K562 (cell line): ENCODE data around the gene WASL. TPM values are rescaled to one million over a fixed set of nuclear protein-coding genes. Genes with fewer than 3 reads are reported as not detected.

Source experiments
- ATAC-seq: fragments of 200-7000 bp; cut with Tn5 transposase; 3 replicates; pipeline ENCODE4 v1.9.1; 2020; ENCODE audit warnings: moderate library complexity
- BruUV-seq: library from RNA; stranded (reverse); fragments of 400-500 nt; replicated peaks from 2 replicates; lab custom pipeline; 2021; lab: Mats Ljungman, UMichigan
- CTCF ChIA-PET: fragments of 300-600 bp; formaldehyde crosslinking; extraction: SDS; loops from one replicate; lab custom pipeline; 2021; ENCODE audit warnings: low intra/inter-chr PET ratio; lab: Yijun Ruan, JAX
- POLR2A ChIA-PET: fragments of 300-600, 350-650 bp; sonication (Branson Sonifier 250); formaldehyde crosslinking; extraction: SDS; loops from one replicate; lab custom pipeline; 2021; ENCODE audit warnings: antibody characterized with exemption, inconsistent platforms; lab: Yijun Ruan, JAX
- DNase-seq, 4 experiments: peaks; one replicate each; pipeline versions ENCODE4 v3.0.0 to v3.0.0-alpha.2; 2011 to 2018; ENCODE audit warnings: low spot score in 3 of 4, mixed read lengths in 3 of 4; ENCODE audit errors: extremely low read depth in 1 of 4
- FAIRE-seq: peaks from 2 replicates; lab custom pipeline; 2011; peaks lifted over from hg19 to GRCh38; lab: Jason Lieb, UNC
- H2AFZ ChIP-seq: 2 replicates; pipeline ENCODE4 v1.6.0; 2011; ENCODE audit warnings: low read depth, low read length, control low read depth, inconsistent platforms
- H3K27ac ChIP-seq: fragments of 200-600 bp; 3 replicates; pipeline ENCODE4 v1.8.0; 2011; ENCODE audit warnings: low read depth, mild to moderate bottlenecking, control low read depth, inconsistent platforms, low read length, moderate library complexity, mixed read lengths; ENCODE audit errors: extremely low read depth
- H3K27me3 ChIP-seq, 2 experiments: fragments of 300-600 bp in 1 of 2; 2 replicates in 1 of 2; 3 replicates in 1 of 2; pipeline versions ENCODE4 v1.6.0 to v1.8.0; 2011; ENCODE audit warnings: inconsistent platforms in 2 of 2, low read length in 2 of 2, mild to moderate bottlenecking in 1 of 2, mixed read lengths in 1 of 2, moderate library complexity in 1 of 2; ENCODE audit not compliant: control insufficient read depth in 2 of 2, insufficient read depth in 2 of 2
- H3K36me3 ChIP-seq: fragments of 300-600 bp; 3 replicates; pipeline ENCODE4 v1.8.0; 2011; ENCODE audit warnings: mild to moderate bottlenecking, low read length, inconsistent platforms; ENCODE audit not compliant: control insufficient read depth, insufficient read depth
- H3K4me1 ChIP-seq, 2 experiments: fragments of 200-600 bp in 1 of 2; replicated peaks in 1 of 2; 2 replicates in 1 of 2; 3 replicates in 1 of 2; pipeline versions ENCODE4 v1.5.1 to v1.8.0; 2011; ENCODE audit warnings: inconsistent platforms in 2 of 2, low read length in 2 of 2, mild to moderate bottlenecking in 1 of 2, mixed read lengths in 1 of 2, moderate library complexity in 1 of 2; ENCODE audit not compliant: control insufficient read depth in 2 of 2, insufficient read depth in 2 of 2
- H3K4me2 ChIP-seq: 2 replicates; pipeline ENCODE4 v1.6.1; 2011; ENCODE audit warnings: low read length, control low read depth, inconsistent platforms, mixed read lengths; ENCODE audit not compliant: insufficient read depth
- H3K4me3 ChIP-seq: fragments of 200-600 bp; sonication (generic), shearing (Covaris generic); 2 replicates; pipeline ENCODE4 v1.5.1; 2016; ENCODE audit warnings: control low read depth, inconsistent platforms
- H3K79me2 ChIP-seq: fragments of 200-600 bp; 3 replicates; pipeline ENCODE4 v1.8.0; 2011; ENCODE audit warnings: low read length, inconsistent platforms; ENCODE audit not compliant: control insufficient read depth, insufficient read depth
- H3K9ac ChIP-seq, 2 experiments: 2 replicates each; pipeline versions ENCODE4 v1.6.0 to v1.6.1; 2011; ENCODE audit warnings: low read depth in 2 of 2, low read length in 2 of 2, control low read depth in 1 of 2, inconsistent platforms in 1 of 2, mild to moderate bottlenecking in 1 of 2, mixed read lengths in 1 of 2; ENCODE audit not compliant: insufficient read depth in 1 of 2
- H3K9me1 ChIP-seq: one replicate; pipeline ENCODE4 v1.6.0; 2011; ENCODE audit warnings: inconsistent platforms, mild to moderate bottlenecking, low read length, moderate library complexity; ENCODE audit not compliant: control insufficient read depth, insufficient read depth
- H3K9me3 ChIP-seq: replicated peaks from 2 replicates; pipeline ENCODE4 v1.5.1; 2011; ENCODE audit warnings: low read depth, low read length, inconsistent platforms; ENCODE audit not compliant: control insufficient read depth, insufficient read depth
- H4K20me1 ChIP-seq: replicated peaks from 2 replicates; pipeline ENCODE4 v1.6.1; 2011; ENCODE audit warnings: low read length, inconsistent platforms, mixed read lengths; ENCODE audit not compliant: control insufficient read depth, insufficient read depth
- CHD1 ChIP-seq: fragments of 200-600 bp; sonication (generic); IDR thresholded peaks from one replicate; pipeline ENCODE4 v1.6.1; 2012; ENCODE audit warnings: mild to moderate bottlenecking, moderate library complexity, low read length, inconsistent platforms
- HCFC1 ChIP-seq: IDR thresholded peaks from 2 replicates; pipeline ENCODE4 v1.6.1; 2012; ENCODE audit warnings: low read depth, low read length, improper control_type of control experiment
- HLTF ChIP-seq: fragments of 450-650 bp; IDR thresholded peaks from 2 replicates; pipeline ENCODE4 v1.6.1; 2016
- LCOR ChIP-seq: sonication (generic); formaldehyde crosslinking; IDR thresholded peaks from 2 replicates; pipeline ENCODE4 v1.8.0; 2022; ENCODE audit warnings: mild to moderate bottlenecking, missing genetic modification reagents
- MNT ChIP-seq, 2 experiments: fragments of 450-650 bp; conservative IDR thresholded peaks; 2 replicates each; pipeline ENCODE4 v1.6.1; 2017; ENCODE audit warnings: mild to moderate bottlenecking in 2 of 2, moderate library complexity in 2 of 2
- NELFE ChIP-seq: IDR thresholded peaks from 2 replicates; pipeline ENCODE4 v1.6.1; 2011; ENCODE audit warnings: mild to moderate bottlenecking; ENCODE audit not compliant: insufficient read depth, insufficient read length
- NR2C2 ChIP-seq, 2 experiments: fragments of 200-800 bp in 1 of 2; sonication (Bioruptor generic) in 1 of 2; sonication (generic) in 1 of 2; formaldehyde crosslinking in 1 of 2; IDR thresholded peaks; 2 replicates each; pipeline versions ENCODE4 v1.6.1 to v1.8.0; 2016 to 2022; ENCODE audit warnings: mild to moderate bottlenecking in 1 of 2, missing compliant biosample characterization in 1 of 2, missing genetic modification characterization in 1 of 2, missing genetic modification reagents in 1 of 2
- NR3C1 ChIP-seq: sonication (generic); formaldehyde crosslinking; IDR thresholded peaks from 2 replicates; pipeline ENCODE4 v1.8.1; 2022; ENCODE audit warnings: missing genetic modification reagents
- SMARCB1 ChIP-seq: IDR thresholded peaks from 2 replicates; pipeline ENCODE4 v1.6.1; 2011; ENCODE audit warnings: improper control_type of control experiment, low read depth; ENCODE audit not compliant: insufficient read length
- TRIM24 ChIP-seq, 2 experiments: fragments of 450-650 bp; IDR thresholded peaks; 2 replicates each; pipeline ENCODE4 v1.6.1; 2016
- TSHZ1 ChIP-seq: fragments of 250-450 bp; sonication (Bioruptor Pico); IDR thresholded peaks from 2 replicates; pipeline ENCODE4 v1.4.0; 2020; ENCODE audit warnings: mild to moderate bottlenecking, moderate library complexity
- ZFPM2 ChIP-seq: fragments of 250-450 bp; sonication (Bioruptor Pico); IDR thresholded peaks from 2 replicates; pipeline ENCODE4 v1.5.1; 2022; ENCODE audit warnings: mild to moderate bottlenecking
- ZNF436 ChIP-seq: fragments of 250-450, 450-650 bp; sonication (Bioruptor Pico); formaldehyde crosslinking; IDR thresholded peaks from 2 replicates; pipeline ENCODE4 v1.7.0; 2020; ENCODE audit warnings: mild to moderate bottlenecking
- ZNF717 ChIP-seq: fragments of 250-450 bp; sonication (Bioruptor Pico); IDR thresholded peaks from 2 replicates; pipeline ENCODE4 v1.5.0; 2021
- WGBS: fragments of 100-300 bp; shearing (Covaris generic); methylation state at CpG from one replicate; pipeline ENCODE4 v1.1.6; 2016; ENCODE audit warnings: low coverage, mixed read lengths; ENCODE audit not compliant: insufficient coverage; ENCODE audit errors: missing lambda C conversion rate; 5-methylcytosine and 5-hydroxymethylcytosine counted together
- in situ Hi-C: fragments of 300-500 bp; cut with MboI; formaldehyde crosslinking; loops from 4 replicates; pipeline ENCODE4 v1.15.0; 2018; ENCODE audit warnings: inconsistent platforms, mixed read lengths
- intact Hi-C: fragments of 100-400 bp; cut with micrococcal nuclease; formaldehyde crosslinking; loops from 2 replicates; pipeline ENCODE4 v1.14.2; 2022
- polyA plus RNA-seq, 8 experiments: library from polyadenylated mRNA; depleted of rRNA in 4 of 8; stranded (reverse) in 5 of 8; unstranded in 3 of 8; fragments of >200 nt; fragmentation: Nextera tagmentation in 2 of 8; fragmentation: Illumina TruSeq in 1 of 8; extraction: Ambion mirVana in 2 of 8; extraction: Trizol in 1 of 8; gene quantifications; 2 replicates each; pipeline versions ENCODE4 v1.2.1 to v1.2.3, GENCODE V29; 2011 to 2014; ENCODE audit warnings: inconsistent platforms in 1 of 8, missing spikeins in 1 of 8
- total RNA-seq, 7 experiments: library from RNA; depleted of rRNA in 6 of 7; stranded (reverse); fragments of >200 nt in 6 of 7; fragmentation: Illumina TruSeq in 2 of 7; extraction: Trizol in 2 of 7; gene quantifications; 2 replicates each; pipeline versions ENCODE4 v1.2.1 to v1.2.3, GENCODE V29; 2011 to 2021; ENCODE audit warnings: low replicate concordance in 1 of 7

Gene WASL
- total and polyA plus RNA-seq, 9 of the 15 experiments (the other 6 are each of a cell fraction or from before 2014, with no cell fraction given) = 3.2 to 13.9 (median 8.3) TPM

- no peak for TF ChIP-seq MNT (conservative IDR thresholded peaks at IDR 0.05)
These were observed 23.0 kb upstream of the WASL start (continued) for GRCh38 chr7:123771846-123772245.

- DNase-seq (no peak), ATAC-seq (no peak), FAIRE-seq (no peak)
- Histone ChIP-seq H3K27me3 (peaks cover 0 to 2% of the 10 kb centered on the region in 2 experiments; a peak in 2 of 5 replicates), H3K9me1 (no peaks in the 10 kb centered on the region), H3K4me2 (no peak overlapping the region), H3K9me3 (no peaks in the 10 kb centered on the region), H4K20me1 (no peaks in the 10 kb centered on the region), H3K79me2 (no peaks in the 10 kb centered on the region), H3K27ac (no peak overlapping the region), H2AFZ (no peak overlapping the region), H3K4me1 (0 out of 5 replicates have a peak, but pooled peaks cover 0 to 4% of the 10 kb centered on the region in 2 experiments), H3K4me3 (no peak overlapping the region), H3K9ac (no peak overlapping the region), H3K36me3 (no peaks in the 10 kb centered on the region)
- ChIA-PET POLR2A (interaction anchor here (0.6 to 1.2 kb wide), 2 partner anchors 26 to 113 kb away, joined by 3 to 6 read pairs; no protein-coding TSS in a partner anchor), CTCF (no interaction called here)
- TF ChIP-seq ZNF717 (CRISPR knock-in tag) (no peak), ZNF436 (no peak), ZFPM2 (no peak), HCFC1 (no peak), LCOR (CRISPR knock-in tag) (no peak), TSHZ1 (CRISPR knock-in tag) (no peak), CHD1 (no peak), SMARCB1 (no peak), NR2C2 (CRISPR knock-in tag; IDR thresholded peaks at IDR 0.05) (no peak), NR2C2 (tag; IDR thresholded peaks at IDR 0.05) (no peak), NR3C1 (no peak), TRIM24 (IDR thresholded peaks at IDR 0.05) (no peak), NELFE (no peak), HLTF (no peak)
- intact Hi-C loops = no loop called here
- BruUV-seq = no TSS peak
- in situ Hi-C loops = no loop called here
- WGBS = 31% methylated on average over 2 of the region's 2 CpGs
These were observed 22.5 kb upstream of the WASL start for GRCh38 chr7:123771256-123771655.
